NT2/D1 (cell line): Measurements from ENCODE around the gene AKR1C1.
"Not testable (repeated sequence)": the region's sequence is repeated elsewhere in the genome, so short reads cannot be mapped to it uniquely, and the experiment has no call there.

Source experiments
- SUZ12 ChIP-seq: IDR thresholded peaks from 2 replicates; pipeline ENCODE4 v1.6.1; 2011; ENCODE audit not compliant: insufficient read length, insufficient read depth; ENCODE audit errors: extremely low read depth
- YY1 ChIP-seq: IDR thresholded peaks from 2 replicates; pipeline ENCODE4 v1.6.1; 2011; ENCODE audit not compliant: insufficient read length, insufficient read depth
- ZNF274 ChIP-seq: IDR thresholded peaks from 2 replicates; pipeline ENCODE4 v1.6.1; 2011; ENCODE audit warnings: mild to moderate bottlenecking, low read depth, low read length

- TF ChIP-seq SUZ12, YY1, ZNF274: not testable (repeated sequence)
Measured at GRCh38 chr10:4972369-4973142, 9.3 kb downstream of the AKR1C1 start.
